GM23248 (cell line): ENCODE results near the gene FN1. TPM values are rescaled to one million over a fixed set of nuclear protein-coding genes. Genes with fewer than 3 reads are reported as not detected.

Experiments
- DNase-seq: peaks from one replicate; pipeline ENCODE4 v3.0.0-alpha.2; 2015
- H2AFZ ChIP-seq: fragments of 200-600 bp; sonication (generic); 2 replicates; pipeline ENCODE4 v1.6.1; 2016; ENCODE audit warnings: antibody characterized with exemption
- H3F3A ChIP-seq: fragments of 200-600 bp; sonication (generic); 2 replicates; pipeline ENCODE4 v1.6.1; 2016; ENCODE audit warnings: mild to moderate bottlenecking, antibody characterized with exemption, mixed run types; ENCODE audit not compliant: insufficient read depth
- H3K27ac ChIP-seq: fragments of 200-600 bp; sonication (generic); 2 replicates; pipeline ENCODE4 v1.5.1; 2016; ENCODE audit warnings: mild to moderate bottlenecking
- H3K27me3 ChIP-seq: fragments of 200-600 bp; sonication (generic); replicated peaks from 2 replicates; pipeline ENCODE4 v1.6.1; 2016; ENCODE audit warnings: mild to moderate bottlenecking; ENCODE audit not compliant: insufficient read depth
- H3K36me3 ChIP-seq: fragments of 200-600 bp; sonication (generic); 2 replicates; pipeline ENCODE4 v1.6.1; 2016; ENCODE audit warnings: low read depth, mild to moderate bottlenecking
- H3K4me1 ChIP-seq: fragments of 200-600 bp; sonication (generic); 2 replicates; pipeline ENCODE4 v1.6.1; 2016; ENCODE audit warnings: mild to moderate bottlenecking; ENCODE audit not compliant: insufficient read depth
- H3K4me2 ChIP-seq: fragments of 200-600 bp; sonication (generic); one replicate; pipeline ENCODE4 v1.6.1; 2016; ENCODE audit warnings: mild to moderate bottlenecking; ENCODE audit not compliant: unreplicated experiment
- H3K4me3 ChIP-seq: fragments of 200-600 bp; sonication (generic); 2 replicates; pipeline ENCODE4 v1.5.1; 2016; ENCODE audit warnings: mild to moderate bottlenecking
- H3K79me2 ChIP-seq: fragments of 200-600 bp; sonication (generic); 2 replicates; pipeline ENCODE4 v1.6.1; 2016; ENCODE audit warnings: mild to moderate bottlenecking; ENCODE audit not compliant: insufficient read depth
- H3K9ac ChIP-seq: fragments of 200-600 bp; sonication (generic); 2 replicates; pipeline ENCODE4 v1.6.1; 2016; ENCODE audit warnings: mild to moderate bottlenecking
- H3K9me2 ChIP-seq: fragments of 200-600 bp; sonication (generic); 2 replicates; pipeline ENCODE4 v1.6.1; 2016; ENCODE audit warnings: mixed run types, mild to moderate bottlenecking, moderate library complexity; ENCODE audit not compliant: insufficient read depth
- H3K9me3 ChIP-seq: fragments of 200-600 bp; sonication (generic); one replicate; pipeline ENCODE4 v1.6.1; 2017; ENCODE audit warnings: low read depth
- H4K20me1 ChIP-seq: fragments of 200-600 bp; sonication (generic); 2 replicates; pipeline ENCODE4 v1.6.0; 2016; ENCODE audit not compliant: insufficient read depth
- EZH2 ChIP-seq: fragments of 200-600 bp; sonication (generic); IDR thresholded peaks from 2 replicates; pipeline ENCODE4 v1.6.1; 2018; ENCODE audit warnings: antibody characterized with exemption, mild to moderate bottlenecking; ENCODE audit not compliant: insufficient read depth, poor library complexity, severe bottlenecking
- EZH2phosphoT487 ChIP-seq: fragments of 200-600 bp; sonication (generic); IDR thresholded peaks from 2 replicates; pipeline ENCODE4 v1.6.1; 2018; ENCODE audit warnings: antibody characterized with exemption, moderate library complexity, mild to moderate bottlenecking, low read depth; ENCODE audit not compliant: insufficient read depth
- WGBS, 2 experiments: methylation state at CpG; one replicate each; pipeline ENCODE4 v1.1.6; 2015 to 2017; ENCODE audit warnings: low lambda C conversion rate in 2 of 2, low coverage in 1 of 2; ENCODE audit errors: missing lambda C conversion rate in 2 of 2; 5-methylcytosine and 5-hydroxymethylcytosine counted together
- in situ Hi-C: fragments of 300-500 bp; cut with MboI; formaldehyde crosslinking; loops from 2 replicates; pipeline ENCODE4 v1.15.0; 2020
- polyA plus RNA-seq: library from polyadenylated mRNA; unstranded; fragments of >200 nt; fragmentation: Nextera tagmentation; extraction: Ambion mirVana; gene quantifications from 2 replicates; pipeline ENCODE4 v1.2.1, GENCODE V29; 2016
- total RNA-seq: library from RNA; depleted of rRNA; stranded (reverse); fragments of >200 nt; shearing (Covaris generic); gene quantifications from 2 replicates; pipeline ENCODE4 v1.2.3, GENCODE V29; 2014

FN1 gene
- total and polyA plus RNA-seq, 2 experiments from 2014 or later, result 20,647 to 33,406 TPM

- peak; percentile 71 for DNase-seq
- no peak for TF ChIP-seq EZH2phosphoT487
- no peak for TF ChIP-seq EZH2
- in situ Hi-C loops, result no loop called here
Measured at GRCh38 chr2:215377283-215377682, 58.6 kb downstream of the FN1 start.

GRCh38 chr2:215376103-215376780 is 59.6 kb downstream of the FN1 start:
- no peak for TF ChIP-seq EZH2
- Histone ChIP-seq H3K36me3 (peaks cover 98% of the 10 kb centered on the region), H3K9me3 (no peaks in the 10 kb centered on the region), H2AFZ (no peak overlapping the region), H3K27ac (peak overlapping the region; percentile 70), H3F3A (peaks cover 99% of the 10 kb centered on the region), H3K9me2 (no peaks in the 10 kb centered on the region), H3K79me2 (0 out of 2 replicates have a peak, but pooled peaks cover 5% of the 10 kb centered on the region), H3K4me3 (no peak overlapping the region), H3K27me3 (no peaks in the 10 kb centered on the region), H3K4me2 (no peak overlapping the region), H4K20me1 (peaks cover 25% of the 10 kb centered on the region), H3K4me1 (0 out of 2 replicates have a peak, but pooled peaks cover 4% of the 10 kb centered on the region), H3K9ac (peak overlapping the region; percentile 11)
- DNase-seq, result no peak
- in situ Hi-C loops, result no loop called here
- whole genome bisulfite sequencing, 2 experiments, result 82 to 85% methylated on average over 9 of the region's 9 CpGs

More at GRCh38 chr2:215377283-215377682, 58.6 kb downstream of the FN1 start:
- H3K9me3 ChIP-seq, result no peaks in the 10 kb centered on the region
- 0 out of 2 replicates have a peak, but pooled peaks cover 4% of the 10 kb centered on the region for H3K4me1 ChIP-seq
- no peak overlapping the region; the same call in 1 of the 2 replicates for H3K9ac ChIP-seq
- H3K27ac ChIP-seq, result peak overlapping the region; percentile 70
- peaks cover 98% of the 10 kb centered on the region for H3K36me3 ChIP-seq
- no peaks in the 10 kb centered on the region for H3K27me3 ChIP-seq
- H3K4me2 ChIP-seq, result no peak overlapping the region
- WGBS, 2 experiments, result 64 to 68% methylated on average over 2 of the region's 2 CpGs
- H4K20me1 ChIP-seq, result peaks cover 26% of the 10 kb centered on the region
- 0 out of 2 replicates have a peak, but pooled peaks cover 5% of the 10 kb centered on the region for H3K79me2 ChIP-seq
- H3F3A ChIP-seq, result peaks cover 99% of the 10 kb centered on the region
- H3K4me3 ChIP-seq, result no peak overlapping the region
- H2AFZ ChIP-seq, result no peak overlapping the region
- no peaks in the 10 kb centered on the region for H3K9me2 ChIP-seq

GRCh38 chr2:215375467-215375830 is 60.4 kb downstream of the FN1 start:
- peaks cover 99% of the 10 kb centered on the region for H3F3A ChIP-seq
- TF ChIP-seq EZH2 (no peak), EZH2phosphoT487 (no peak)
- in situ Hi-C loops, result no loop called here
- 92% methylated on average over 6 of the region's 6 CpGs for WGBS, 2 experiments
- H4K20me1 ChIP-seq, result peaks cover 19% of the 10 kb centered on the region
- peak overlapping the region; percentile 70 for H3K27ac ChIP-seq
- no peaks in the 10 kb centered on the region for H3K27me3 ChIP-seq
- no peak for DNase-seq
- H3K9me2 ChIP-seq, result no peaks in the 10 kb centered on the region
- no peak overlapping the region for H3K4me3 ChIP-seq
- H3K79me2 ChIP-seq, result 0 out of 2 replicates have a peak, but pooled peaks cover 5% of the 10 kb centered on the region
- H3K9me3 ChIP-seq, result no peaks in the 10 kb centered on the region
- peaks cover 97% of the 10 kb centered on the region for H3K36me3 ChIP-seq
- H3K4me2 ChIP-seq, result no peak overlapping the region
- H3K4me1 ChIP-seq, result no peaks in the 10 kb centered on the region
- H2AFZ ChIP-seq, result no peak overlapping the region
- peak overlapping the region; percentile 11 for H3K9ac ChIP-seq

GRCh38 chr2:215374642-215375466 is 61.0 kb downstream of the FN1 start:
- Histone ChIP-seq H3K27ac (peak overlapping the region; percentile 70), H2AFZ (no peak overlapping the region), H3K27me3 (no peaks in the 10 kb centered on the region), H3K4me2 (no peak overlapping the region), H3K4me1 (0 out of 2 replicates have a peak, but pooled peaks cover 4% of the 10 kb centered on the region), H3K9ac (peak overlapping the region; percentile 11), H4K20me1 (peaks cover 19% of the 10 kb centered on the region), H3K79me2 (0 out of 2 replicates have a peak, but pooled peaks cover under 1% of the 10 kb centered on the region), H3K36me3 (peaks cover 97% of the 10 kb centered on the region), H3K9me2 (no peaks in the 10 kb centered on the region), H3K4me3 (no peak overlapping the region), H3F3A (peaks cover 99% of the 10 kb centered on the region), H3K9me3 (no peaks in the 10 kb centered on the region)
- DNase-seq, result no peak
- no peak for TF ChIP-seq EZH2phosphoT487
- TF ChIP-seq EZH2, result no peak
- 89 to 93% methylated on average over 10 of the region's 10 CpGs for WGBS, 2 experiments
- in situ Hi-C loops, result no loop called here
